T-helper 2 cell treated with Interferon-gamma antibody and Interleukin-4, amounts not matched to agents 100 ng/mL and 5 ng/mL, for 36 hours (primary cell): ENCODE results near the gene IFNL1. TPM values are rescaled to one million over a fixed set of nuclear protein-coding genes. Genes with fewer than 3 reads are reported as not detected.
"Not testable (repeated sequence)": the region's sequence is repeated elsewhere in the genome, so short reads cannot be mapped to it uniquely, and the experiment has no call there.

Source experiments
- intact Hi-C: fragments of 100-400 bp; cut with micrococcal nuclease; formaldehyde crosslinking; loops from one replicate; pipeline ENCODE4 v1.15.1; 2023
- total RNA-seq: library from RNA; stranded (reverse); gene quantifications from 2 replicates; pipeline ENCODE4 v1.2.3, GENCODE V29; 2022

IFNL1 gene
- total RNA-seq, 1 donor from 2014 or later, result 0.25 TPM

DNA sequence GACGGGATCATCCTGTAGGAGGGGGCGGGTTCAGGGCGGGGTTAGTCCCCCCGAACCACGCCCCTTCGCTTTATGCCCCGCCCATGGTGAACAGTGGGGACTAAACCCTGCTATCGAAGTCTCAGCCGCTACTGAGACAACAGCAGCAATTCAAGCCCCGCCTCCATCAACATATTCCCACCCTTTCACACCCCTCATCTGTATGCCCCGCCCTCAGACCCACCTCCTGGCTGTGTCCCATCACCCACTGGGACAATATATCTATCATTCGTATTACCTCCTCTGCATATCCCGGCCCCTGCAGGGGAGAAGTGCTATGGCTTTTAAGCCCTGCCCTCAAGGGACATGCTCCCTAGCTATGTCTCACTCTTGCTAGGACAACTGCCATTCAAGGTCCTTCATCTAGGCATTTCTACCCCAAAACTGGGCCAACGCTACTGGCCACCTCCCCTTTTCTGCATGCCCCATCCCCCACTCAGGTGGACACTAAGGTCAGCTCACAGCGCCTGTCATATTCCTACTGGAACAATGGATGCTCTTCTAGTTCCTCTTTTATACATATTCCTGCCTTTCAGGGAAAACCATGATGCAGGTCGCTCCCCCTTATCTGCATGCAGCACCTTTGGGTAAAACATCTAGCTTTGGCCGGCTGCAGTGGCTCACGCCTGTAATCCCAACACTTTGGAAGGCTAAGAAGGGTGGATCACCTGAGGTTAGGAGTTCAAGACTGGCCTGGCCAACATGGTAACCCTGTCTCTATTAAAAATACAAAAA lies 12.5 kb downstream of the IFNL1 start:
- intact Hi-C loops, result no loop called here

DNA sequence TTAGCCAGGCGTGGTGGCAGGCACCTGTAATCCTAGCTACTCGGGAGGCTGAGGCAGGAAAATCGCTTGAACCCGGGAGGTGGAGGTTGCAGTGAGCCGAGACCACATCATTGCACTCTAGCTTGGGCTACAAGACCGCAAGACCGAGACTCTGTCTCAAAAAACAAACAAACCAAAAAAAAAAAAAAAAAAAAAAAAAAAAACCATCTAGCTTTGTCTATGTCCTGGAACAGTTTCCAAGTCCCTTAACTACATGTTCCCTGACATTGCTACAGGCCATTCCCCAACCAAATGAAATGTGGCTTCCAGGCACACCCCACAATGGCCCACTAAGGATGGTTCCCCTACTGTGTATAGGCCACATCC lies 13.1 kb downstream of the IFNL1 start:
- intact Hi-C loops, result not testable (repeated sequence)

DNA sequence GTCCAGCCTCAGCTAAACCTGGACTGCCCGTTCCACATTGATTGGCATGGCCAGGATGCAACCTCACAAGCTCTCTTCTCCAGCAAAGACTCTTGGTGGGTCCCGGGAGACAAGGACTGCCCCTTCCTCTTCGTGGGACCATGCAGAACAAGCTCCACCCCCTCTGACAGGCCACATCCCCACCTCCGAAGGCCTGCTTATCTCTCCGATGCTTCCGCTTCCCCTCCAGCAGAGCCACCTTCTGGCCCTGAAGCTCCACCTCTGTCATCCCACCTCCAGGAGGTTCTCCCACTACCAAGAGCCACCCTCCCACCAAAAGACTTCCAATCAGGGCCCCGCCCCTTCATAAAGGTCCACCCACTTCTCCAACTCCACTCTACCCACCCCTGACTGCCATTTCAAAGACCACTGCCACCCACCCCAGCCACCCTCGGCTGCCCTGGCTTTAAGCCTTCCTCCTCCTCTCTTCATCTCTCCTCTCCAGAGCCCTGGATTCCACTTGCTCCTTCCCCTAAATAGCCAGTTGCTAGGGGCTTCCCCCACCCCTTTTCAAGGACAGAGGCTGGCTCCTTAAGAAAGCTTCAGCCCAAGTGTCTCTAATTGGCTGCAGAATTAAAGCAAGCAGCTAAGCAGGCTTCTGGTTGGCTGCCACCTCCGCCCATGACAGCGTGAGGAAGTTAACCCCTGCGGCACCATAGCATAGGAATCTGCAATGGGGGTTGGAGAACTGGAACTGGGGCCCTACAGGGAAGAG lies 14.5 kb downstream of the IFNL1 start:
- intact Hi-C loops, result no loop called here

DNA sequence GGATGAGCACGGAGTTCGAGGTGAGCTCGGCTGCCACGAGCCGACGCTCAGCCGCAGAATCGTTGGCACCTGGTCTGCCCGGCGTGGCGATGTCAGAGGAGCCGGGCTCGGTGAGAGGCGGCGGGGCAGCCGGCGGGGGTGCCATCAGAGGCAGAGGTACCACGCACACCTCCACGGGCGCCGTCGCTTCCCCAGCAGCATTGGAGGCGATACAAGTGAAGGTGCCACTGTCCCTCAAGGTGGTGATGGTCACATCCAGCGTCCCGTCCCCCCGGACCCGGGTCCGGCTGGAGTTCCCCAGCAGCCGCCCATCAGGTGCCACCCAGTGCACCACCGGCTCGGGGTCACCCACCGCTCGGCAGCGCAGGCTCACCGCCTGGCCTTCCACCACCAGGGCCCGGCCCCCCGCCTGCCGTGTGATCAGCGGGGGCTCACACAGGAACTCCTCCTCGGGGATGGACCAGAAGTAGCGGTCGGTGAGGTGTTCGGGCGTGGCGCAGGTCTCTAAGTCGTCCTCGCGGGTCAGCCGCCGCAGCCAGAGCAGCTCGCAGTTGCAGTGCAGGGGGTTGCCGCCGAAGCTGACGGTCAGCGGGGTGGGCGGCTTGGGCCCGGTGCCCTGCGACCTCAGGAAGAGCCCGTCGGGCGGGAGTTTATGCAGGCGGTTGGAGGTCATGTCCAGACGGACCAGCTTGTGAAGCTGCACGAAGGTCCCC lies 18.0 kb downstream of the IFNL1 start:
- intact Hi-C loops, result no loop called here

DNA sequence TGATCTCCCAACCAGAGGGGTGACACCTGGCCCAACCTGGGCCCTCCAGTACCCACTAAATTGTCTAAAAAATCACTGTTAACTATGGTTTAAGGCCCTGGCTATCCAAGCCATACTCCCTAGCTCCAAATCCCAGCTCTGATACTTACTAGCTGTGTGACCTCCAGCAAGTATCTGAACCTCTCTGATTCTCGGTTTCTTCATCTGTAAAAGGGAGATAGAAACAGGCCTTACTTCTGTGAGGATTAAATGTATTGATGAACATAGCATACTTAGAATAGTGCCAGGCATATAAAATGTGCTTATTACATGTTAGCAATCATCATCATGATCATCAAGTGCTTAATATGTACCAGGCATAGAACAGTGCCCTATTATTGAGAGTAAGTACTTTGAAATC lies 19.7 kb downstream of the IFNL1 start:
- intact Hi-C loops, result no loop called here

DNA sequence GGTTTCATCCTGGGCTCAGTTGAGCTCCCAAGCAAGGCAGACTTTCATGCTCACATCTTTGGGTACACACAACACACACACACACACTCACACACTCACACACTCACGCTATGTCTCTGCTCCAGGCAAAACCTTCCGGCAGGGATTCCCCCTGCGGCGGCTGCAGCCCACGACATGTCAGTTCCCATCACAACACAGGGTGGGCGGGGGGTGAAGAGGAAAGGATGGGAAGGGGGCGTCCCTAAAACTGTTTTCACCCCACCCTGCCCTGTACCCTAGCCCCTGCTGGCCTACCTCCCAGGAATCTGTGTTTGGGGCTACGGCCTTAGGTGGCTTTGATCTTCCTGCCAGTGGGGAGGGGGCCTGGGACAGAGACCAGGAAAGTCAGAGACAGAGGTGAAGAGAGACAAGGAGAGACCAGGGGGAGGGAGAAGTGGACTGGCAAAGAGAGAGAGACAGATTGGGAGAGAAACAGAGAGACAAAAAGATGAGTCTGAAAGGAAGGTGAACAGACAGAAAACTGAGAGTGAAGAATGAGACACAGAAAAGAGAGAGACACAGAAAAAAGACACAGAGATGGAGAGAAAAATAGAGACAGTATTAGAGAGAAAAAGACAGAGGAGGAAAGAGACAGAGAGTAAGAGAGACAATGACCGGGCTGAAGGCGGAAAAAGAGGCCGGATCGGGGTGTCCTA lies 20.6 kb downstream of the IFNL1 start:
- intact Hi-C loops, result no loop called here

DNA sequence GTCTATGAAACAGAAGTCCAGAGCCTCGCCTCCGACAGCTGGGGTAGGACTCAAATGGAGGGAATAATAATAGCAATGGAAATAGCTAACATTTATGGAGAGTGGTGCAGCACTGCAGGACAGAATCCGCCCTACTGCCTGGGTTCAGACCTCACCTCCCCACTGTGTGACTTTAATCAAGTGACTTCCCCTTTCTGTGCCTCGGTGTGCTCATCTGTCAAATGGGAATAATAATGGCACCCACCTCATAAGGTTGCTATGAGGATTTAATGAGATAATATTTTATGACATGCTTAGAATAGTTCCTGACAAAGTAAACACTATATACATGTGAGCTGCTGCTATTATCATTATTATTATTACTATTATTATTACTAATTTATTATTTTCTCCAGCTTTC lies 21.3 kb downstream of the IFNL1 start:
- intact Hi-C loops, result no loop called here

DNA sequence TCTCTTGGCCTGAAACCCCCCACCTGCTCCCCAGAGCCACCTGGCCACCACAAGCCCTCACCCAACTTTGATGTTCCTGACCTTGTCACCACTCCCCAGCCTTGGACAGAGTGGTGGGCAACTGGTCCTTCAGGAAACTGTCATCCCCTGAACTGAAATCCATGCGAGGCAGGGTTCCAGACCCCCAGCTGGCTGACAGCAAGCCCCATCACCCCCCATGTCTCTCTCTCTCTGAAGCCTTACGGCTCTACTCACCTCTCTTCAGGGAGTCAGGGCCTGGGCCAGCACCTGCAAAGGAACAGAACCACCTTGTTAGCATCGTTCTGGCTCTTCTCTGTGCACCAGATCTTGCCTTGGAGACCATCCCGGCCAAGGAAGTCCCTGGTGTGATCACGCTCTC lies 21.9 kb downstream of the IFNL1 start:
- intact Hi-C loops, result no loop called here

DNA sequence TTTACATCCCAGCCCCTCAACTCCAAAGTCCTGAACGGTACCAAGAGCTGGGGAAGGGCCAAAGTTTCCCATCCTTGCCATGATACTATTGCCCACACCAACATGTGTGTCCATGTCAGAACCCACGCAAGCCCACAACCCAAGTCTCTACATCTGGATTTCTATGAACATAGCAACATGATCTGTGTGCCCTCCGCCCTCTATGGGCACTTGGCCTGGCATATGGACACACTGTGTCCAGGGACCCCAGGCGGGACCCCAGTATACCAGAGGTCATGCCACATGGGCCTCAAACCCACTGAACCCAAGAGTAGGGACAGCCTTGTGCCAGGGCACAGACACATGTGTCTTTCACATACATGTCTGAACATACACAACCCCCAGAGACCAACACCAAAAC lies 22.5 kb downstream of the IFNL1 start:
- intact Hi-C loops, result no loop called here

DNA sequence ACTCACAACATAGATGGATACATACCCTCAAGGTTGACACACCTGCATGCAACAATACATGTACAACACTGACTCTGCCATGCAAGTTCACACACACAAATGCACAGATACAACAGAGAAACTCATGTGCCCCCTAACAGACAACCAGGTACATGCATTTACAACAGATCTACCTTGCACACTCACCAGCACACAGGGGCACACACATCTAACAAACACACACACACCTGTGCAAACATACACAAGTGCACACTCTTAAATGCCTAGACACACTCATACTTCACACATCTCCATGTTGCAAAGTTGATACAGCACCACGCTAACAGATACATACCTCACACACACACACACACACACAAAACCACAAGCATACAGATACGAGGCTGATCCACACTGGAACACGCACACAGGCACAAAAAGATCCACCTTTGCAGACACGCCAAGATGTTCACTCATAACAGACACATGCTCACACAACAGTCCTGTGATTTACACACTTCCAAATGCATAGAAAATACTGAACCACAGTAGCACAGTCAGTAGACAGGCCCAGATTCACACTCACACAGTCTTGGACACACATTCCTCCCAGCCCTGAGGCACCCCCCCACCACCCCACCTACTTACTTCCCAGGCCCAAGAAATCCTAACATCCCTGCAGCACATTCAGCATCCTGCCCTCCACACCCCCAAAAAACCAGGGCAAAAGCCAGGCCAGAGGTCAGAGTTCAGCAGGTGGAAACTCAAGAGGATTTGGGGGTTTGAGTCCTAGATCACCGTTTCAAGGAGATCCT lies 23.1 kb downstream of the IFNL1 start:
- intact Hi-C loops, result no loop called here

DNA sequence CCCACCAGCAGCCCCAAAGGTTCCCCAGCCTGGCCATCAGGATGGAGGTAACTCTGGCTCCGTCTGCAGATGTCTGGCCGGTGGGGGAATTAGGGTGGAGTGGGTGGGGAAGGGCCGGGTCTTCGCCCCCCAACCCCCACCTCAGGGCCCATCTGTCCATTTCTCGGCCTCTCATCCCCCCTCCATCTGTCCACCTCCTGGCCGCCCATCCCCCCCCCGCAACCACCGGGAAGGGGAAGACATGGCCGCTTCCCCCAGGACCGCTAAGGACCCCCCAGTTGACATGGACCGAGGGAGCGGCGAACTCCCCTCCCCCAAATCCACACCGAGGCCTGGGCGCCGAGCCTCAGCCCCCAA lies 23.7 kb downstream of the IFNL1 start:
- intact Hi-C loops, result loop anchor here (2.0 kb wide), 1 partner anchor 21 kb away; no protein-coding TSS in a partner anchor

DNA sequence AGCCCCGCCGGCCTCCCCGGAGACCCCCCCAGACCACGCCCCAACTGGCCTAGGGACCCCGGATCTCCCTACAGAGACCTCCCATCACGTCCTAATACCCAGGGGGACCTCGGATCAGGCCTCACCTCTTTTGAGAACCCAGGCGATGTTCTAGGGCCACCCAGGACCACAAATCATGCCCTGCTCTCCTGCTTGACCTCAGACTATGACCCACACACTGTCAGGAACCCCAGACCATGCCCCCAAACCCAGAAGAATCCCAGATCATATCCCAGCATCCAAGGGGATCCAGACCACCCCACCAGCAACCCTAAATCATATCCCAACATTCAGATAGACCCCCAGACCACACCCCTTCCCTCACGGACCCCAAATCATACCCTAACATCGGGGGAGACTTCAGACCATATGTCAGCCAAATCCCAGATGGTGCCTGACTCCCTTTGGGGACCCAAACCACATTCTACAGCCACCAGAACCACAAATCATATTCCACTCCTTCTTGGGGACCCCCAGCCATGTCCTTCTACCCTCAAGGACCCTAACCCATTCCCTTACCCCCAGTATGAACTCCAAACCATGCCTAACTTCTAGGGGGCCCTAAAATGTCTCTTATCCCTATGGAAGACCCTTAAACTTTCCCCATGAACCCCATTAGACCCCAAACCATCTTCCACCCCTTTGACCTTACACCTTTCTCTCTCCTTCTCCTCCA lies 25.1 kb downstream of the IFNL1 start:
- intact Hi-C loops, result loop anchor here (2.0 kb wide), 1 partner anchor 22 kb away; no protein-coding TSS in a partner anchor

DNA sequence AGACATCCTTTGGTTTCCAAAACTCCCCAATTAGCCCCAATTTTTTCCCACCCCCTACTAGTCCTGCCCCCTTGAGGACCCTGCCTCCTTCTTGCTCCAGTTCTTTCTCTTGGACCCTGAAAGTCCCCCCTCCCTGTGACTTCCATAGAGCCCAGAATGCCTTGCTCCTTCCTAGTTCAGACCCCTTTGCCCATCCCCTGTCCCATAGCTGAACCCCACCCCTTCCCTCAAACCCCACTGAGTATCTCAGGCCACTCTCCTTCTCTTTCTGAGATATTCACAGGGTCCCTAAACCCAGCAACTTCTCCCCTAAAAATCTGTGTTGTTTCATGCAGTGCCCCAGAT lies 25.6 kb downstream of the IFNL1 start:
- intact Hi-C loops, result loop anchor here (2.0 kb wide), 1 partner anchor 23 kb away; no protein-coding TSS in a partner anchor

DNA sequence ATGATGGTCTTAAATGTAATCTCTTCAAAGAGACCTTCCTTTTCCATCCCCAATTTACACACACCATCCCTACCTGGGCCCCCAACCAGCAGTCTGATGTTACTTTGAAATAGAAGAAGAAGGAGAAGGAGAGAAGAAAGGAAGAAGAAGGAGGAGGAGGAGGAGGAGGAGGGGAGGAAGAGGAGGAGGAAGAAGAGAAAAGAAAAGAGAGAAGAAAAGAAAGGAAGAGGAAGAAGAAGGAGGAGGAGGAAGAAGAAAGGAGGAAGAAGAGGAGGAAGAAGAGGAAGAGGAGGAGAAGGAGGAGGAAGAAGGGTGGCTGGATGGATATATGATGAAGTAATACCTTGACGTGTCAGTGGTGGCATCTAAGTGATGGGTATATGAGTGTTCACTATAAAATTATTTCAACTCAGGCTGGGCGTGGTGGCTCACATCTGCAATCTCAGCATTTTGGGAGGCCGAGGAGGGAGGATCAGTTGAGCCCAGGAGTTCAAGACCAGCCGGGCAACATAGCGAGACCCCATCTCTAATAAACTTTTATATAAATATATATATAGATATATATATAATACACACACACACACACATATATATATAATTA lies 28.1 kb downstream of the IFNL1 start:
- intact Hi-C loops, result no loop called here

DNA sequence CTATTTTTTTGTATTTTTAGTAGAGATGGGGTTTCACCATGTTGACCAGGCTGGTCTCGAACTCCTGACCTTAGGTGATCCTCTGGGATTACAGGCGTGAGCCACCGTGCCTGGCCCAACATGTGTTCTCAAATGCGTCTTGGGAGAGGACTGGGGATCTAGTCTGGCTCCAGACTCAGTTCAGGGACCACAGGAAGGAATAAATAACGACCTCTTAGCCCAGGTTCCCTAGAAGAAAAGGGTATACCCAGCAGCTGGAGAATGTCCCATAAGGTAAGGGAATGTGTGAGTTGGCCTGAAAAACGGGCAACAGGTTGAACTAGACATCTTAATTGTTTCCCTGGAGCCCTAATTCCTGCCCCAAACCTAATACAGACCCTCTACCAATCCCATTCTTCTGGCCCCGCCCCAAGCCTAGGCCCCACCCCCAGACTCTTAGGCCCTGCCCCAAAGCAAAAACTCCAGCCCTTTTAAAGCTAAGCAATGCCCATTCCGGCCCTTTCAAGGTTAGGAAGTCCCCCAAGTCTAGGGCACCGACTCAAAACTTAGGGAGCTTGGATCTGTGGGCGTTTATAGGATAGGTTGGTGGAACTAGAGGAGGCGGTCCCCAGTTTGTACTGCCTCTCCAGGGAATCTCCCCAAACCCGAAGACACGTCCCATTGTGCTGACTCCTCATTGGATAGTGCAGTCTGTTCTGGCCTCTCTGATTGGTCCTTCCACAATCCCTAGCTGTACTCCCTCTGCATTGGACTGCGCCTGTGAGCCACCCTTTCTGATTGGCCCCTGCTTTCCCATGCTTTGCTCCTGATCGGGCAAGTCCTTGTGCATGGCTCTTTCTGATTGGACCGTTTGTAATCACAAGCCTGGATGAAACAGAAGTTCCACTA lies 29.8 kb downstream of the IFNL1 start:
- intact Hi-C loops, result no loop called here

DNA sequence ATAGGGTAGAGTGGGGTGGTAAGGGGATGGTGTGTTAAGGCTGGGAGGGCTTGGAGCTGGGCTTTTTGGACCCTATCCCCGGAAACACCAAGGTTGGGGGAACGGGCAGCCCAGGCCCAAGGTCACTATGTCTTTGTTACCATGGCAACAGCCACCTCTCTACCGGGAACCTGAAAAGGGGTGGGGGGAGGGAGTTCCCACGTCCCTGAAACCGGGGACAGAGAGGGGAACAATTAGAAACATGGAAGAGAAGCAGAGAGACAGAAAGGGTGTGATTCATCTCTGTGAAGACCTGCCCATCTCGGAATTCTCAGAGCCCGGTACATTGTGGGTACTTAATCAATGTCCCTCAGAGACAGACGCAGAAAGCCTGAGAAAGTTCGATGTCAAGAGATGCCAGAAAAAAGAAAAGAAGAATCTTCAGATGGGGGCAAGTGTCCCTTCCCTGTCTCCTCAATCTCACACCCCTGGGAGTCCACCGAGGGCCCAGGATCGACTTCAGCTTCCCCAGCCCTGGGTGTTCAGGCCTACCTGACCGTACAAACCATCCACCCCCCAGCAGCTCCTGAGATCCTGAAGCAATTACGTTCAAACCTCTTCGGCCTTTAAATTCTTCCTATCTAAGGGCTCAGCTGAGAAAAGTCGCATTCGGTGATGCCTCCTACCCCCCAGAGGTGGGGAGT lies 31.3 kb downstream of the IFNL1 start:
- intact Hi-C loops, result loop anchor here (1.0 kb wide), 2 partner anchors 115 to 205 kb away; no protein-coding TSS in a partner anchor

DNA sequence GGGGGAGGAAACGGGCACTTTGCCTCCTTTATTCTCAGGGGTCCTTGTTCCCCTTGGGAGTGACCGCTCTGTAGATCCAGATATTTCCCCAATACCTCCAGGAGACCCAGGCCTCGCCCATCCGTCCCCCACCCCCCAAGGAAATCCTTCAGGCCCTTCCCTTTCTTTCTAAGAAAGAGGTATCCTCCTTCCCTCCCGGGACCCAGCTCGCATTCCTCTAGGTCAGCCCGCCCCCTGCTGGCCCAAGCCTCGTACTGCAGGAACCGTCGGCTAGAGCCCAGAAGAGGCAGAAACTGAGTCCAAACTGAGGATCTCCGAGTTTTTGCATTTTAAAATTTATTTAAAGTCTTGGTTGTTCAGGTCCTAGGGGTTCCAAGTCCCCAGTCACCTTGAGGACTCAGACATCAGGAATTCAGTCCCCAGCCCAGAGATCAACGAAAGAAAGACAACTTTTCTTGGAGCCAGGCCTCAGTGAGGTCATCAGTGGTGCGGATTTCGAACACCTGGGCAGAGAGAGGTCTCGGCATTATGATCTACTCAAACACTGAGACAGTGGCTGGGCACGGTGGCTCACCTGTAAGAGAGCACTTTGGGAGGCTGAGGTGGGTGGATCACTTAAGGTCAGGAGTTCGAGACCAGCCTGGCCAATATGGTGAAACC lies 32.0 kb downstream of the IFNL1 start:
- intact Hi-C loops, result loop anchor here (1.0 kb wide), 2 partner anchors 116 to 206 kb away; no protein-coding TSS in a partner anchor

DNA sequence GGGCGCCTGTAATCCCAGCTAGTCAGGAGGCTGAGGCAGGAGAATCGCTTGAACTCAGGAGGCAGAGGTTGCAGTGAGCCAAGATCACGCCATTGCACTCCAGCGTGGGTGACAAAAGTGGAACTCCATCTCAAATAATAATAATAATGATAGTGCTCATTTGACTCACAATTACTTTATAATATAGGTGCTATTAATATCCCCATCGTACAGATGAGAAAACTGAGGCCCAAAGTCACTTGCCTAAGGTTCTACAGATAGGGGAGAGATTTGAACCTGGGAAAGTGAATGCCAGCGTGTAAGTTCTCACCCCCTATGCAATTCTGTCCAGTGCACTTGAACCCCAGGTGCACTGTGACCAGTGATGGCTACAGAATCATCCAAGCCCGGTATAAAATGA lies 33.7 kb downstream of the IFNL1 start:
- intact Hi-C loops, result no loop called here
